ENCODE measurements around the gene DDAH1.
"Not testable (repeated sequence)": the region's sequence is repeated elsewhere in the genome, so short reads cannot be mapped to it uniquely, and the experiment has no call there.

Gene DDAH1

GRCh38 chr1:85356130-85356529, 108.8 kb downstream of the DDAH1 start:
- DNase-seq = no peak

- no peak for DNase-seq
Measured at GRCh38 chr1:85352055-85352454, 112.9 kb downstream of the DDAH1 start.

- DNase-seq = no peak
Measured at GRCh38 chr1:85351202-85351828, 113.6 kb downstream of the DDAH1 start.

GRCh38 chr1:85349224-85349623, 115.7 kb downstream of the DDAH1 start:
- no peak for DNase-seq

GRCh38 chr1:85347908-85348307, 117.1 kb downstream of the DDAH1 start:
- DNase-seq = no peak

- not testable (repeated sequence) for DNase-seq
Measured at GRCh38 chr1:85347275-85347674, 117.7 kb downstream of the DDAH1 start.

- no peak for DNase-seq
Measured at GRCh38 chr1:85344256-85344694, 120.7 kb downstream of the DDAH1 start.

GRCh38 chr1:85343612-85344255, 121.2 kb downstream of the DDAH1 start:
- DNase-seq = no peak

GRCh38 chr1:85343213-85343611, 121.7 kb downstream of the DDAH1 start:
- DNase-seq = no peak

GRCh38 chr1:85342207-85342606, 122.8 kb downstream of the DDAH1 start:
- no peak for DNase-seq

- DNase-seq = no peak
Measured at GRCh38 chr1:85340427-85340826, 124.5 kb downstream of the DDAH1 start.

- DNase-seq = no peak
Measured at GRCh38 chr1:85339656-85340399, 125.1 kb downstream of the DDAH1 start.

GRCh38 chr1:85339089-85339488, 125.9 kb downstream of the DDAH1 start:
- DNase-seq = no peak

GRCh38 chr1:85334962-85335361, 130.0 kb downstream of the DDAH1 start:
- DNase-seq = no peak

- DNase-seq = no peak
Measured at GRCh38 chr1:85333186-85333585, 131.8 kb downstream of the DDAH1 start.

- DNase-seq = no peak
Measured at GRCh38 chr1:85332575-85332974, 132.4 kb downstream of the DDAH1 start.

GRCh38 chr1:85330711-85331290, 134.2 kb downstream of the DDAH1 start:
- no peak for DNase-seq

GRCh38 chr1:85330214-85330631, 134.7 kb downstream of the DDAH1 start:
- no peak for DNase-seq

GRCh38 chr1:85328713-85329397, 136.1 kb downstream of the DDAH1 start:
- DNase-seq = peak in 1 of 2 donors; percentile 51

GRCh38 chr1:85327759-85328158, 137.2 kb downstream of the DDAH1 start:
- no peak for DNase-seq

- no peak for DNase-seq
Measured at GRCh38 chr1:85326851-85327250, 138.1 kb downstream of the DDAH1 start.

GRCh38 chr1:85326336-85326735, 138.6 kb downstream of the DDAH1 start:
- DNase-seq = no peak

GRCh38 chr1:85325920-85326319, 139.0 kb downstream of the DDAH1 start:
- DNase-seq = no peak

Data from inflammatory macrophage treated with lipopolysaccharide for 1 hour (primary cell).